Fibroblast of lung (primary cell): ENCODE results near the gene OASL.

Source experiments
- EZH2 ChIP-seq: IDR thresholded peaks from 2 replicates; pipeline ENCODE4 v1.5.1; 2012; ENCODE audit warnings: low read length, control low read depth, mild to moderate bottlenecking; ENCODE audit errors: missing control alignments
- TF ChIP-seq, protein P1 (sequence below), 2 donors: IDR thresholded peaks in 1 of 2; conservative IDR thresholded peaks in 1 of 2; 1 replicate in 1 of 2; 2 replicates in 1 of 2; pipeline ENCODE4 v1.5.1; 2011 to 2012; ENCODE audit warnings: low read length in 2 of 2, control low read depth in 1 of 2, inconsistent platforms in 1 of 2, low read depth in 1 of 2, mild to moderate bottlenecking in 1 of 2

DNA sequence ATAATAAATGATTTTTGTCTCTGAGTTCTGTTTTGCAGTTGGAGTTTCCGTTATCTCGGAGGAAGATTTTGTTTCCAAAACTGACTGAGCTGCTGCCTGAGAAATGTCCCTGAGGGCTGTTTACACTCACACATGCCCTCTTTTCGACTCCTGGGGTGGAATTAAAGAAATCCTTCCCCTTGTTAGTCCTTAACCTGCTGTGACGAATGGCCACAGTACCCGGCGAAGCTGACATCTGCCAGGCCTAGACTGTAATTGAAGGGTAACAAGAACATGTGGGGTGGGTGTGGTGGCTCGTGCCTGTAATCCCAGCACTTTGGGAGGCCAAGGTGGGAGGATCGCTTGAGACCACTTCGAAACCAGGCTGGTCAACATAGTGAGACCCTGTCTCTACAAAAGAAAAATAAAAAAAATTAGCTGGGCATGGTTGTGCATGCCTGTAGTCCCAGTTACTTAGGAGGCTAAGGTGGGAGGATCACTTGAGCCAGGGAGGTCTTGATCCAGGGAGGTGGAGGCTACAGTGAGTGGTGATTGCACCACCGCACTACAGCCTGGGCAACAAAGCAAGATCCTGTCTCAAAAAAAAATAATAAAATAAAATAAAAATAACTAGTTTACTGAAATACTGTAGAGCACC lies 8.4 kb downstream of the OASL start:
- TF ChIP-seq, protein P1, sequence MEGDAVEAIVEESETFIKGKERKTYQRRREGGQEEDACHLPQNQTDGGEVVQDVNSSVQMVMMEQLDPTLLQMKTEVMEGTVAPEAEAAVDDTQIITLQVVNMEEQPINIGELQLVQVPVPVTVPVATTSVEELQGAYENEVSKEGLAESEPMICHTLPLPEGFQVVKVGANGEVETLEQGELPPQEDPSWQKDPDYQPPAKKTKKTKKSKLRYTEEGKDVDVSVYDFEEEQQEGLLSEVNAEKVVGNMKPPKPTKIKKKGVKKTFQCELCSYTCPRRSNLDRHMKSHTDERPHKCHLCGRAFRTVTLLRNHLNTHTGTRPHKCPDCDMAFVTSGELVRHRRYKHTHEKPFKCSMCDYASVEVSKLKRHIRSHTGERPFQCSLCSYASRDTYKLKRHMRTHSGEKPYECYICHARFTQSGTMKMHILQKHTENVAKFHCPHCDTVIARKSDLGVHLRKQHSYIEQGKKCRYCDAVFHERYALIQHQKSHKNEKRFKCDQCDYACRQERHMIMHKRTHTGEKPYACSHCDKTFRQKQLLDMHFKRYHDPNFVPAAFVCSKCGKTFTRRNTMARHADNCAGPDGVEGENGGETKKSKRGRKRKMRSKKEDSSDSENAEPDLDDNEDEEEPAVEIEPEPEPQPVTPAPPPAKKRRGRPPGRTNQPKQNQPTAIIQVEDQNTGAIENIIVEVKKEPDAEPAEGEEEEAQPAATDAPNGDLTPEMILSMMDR (conservative IDR thresholded peaks at IDR 0.05 in 1 of 2, IDR thresholded peaks at IDR 0.05 in 1 of 2; ENCODE audit: low read depth in 1 of 2, low read length in 2 of 2): no peak
- TF ChIP-seq EZH2: no peak
